ENCODE measurements around the gene ROPN1.
A peak's percentile ranks its signal among the peaks of the same experiment; 100 is the strongest.

- TF ChIP-seq CTCF (IDR thresholded peaks at IDR 0.05) (peak; percentile 97), POLR2AphosphoS5 (IDR thresholded peaks at IDR 0.05; ENCODE audit: low read depth, low read length) (no peak), SIN3A (IDR thresholded peaks at IDR 0.05; ENCODE audit: borderline replicate concordance, insufficient read depth, low read depth, low read length) (no peak; the same call in 1 of the 2 replicates)
Measured at GRCh38 chr3:124032881-124033359, 41.0 kb upstream of the ROPN1 start.

All from Panc1 (cell line).